Measurements from ENCODE around the gene SLFN14. TPM values are rescaled to one million over a fixed set of nuclear protein-coding genes. Genes with fewer than 3 reads are reported as not detected.
"Not testable (repeated sequence)": the region's sequence is repeated elsewhere in the genome, so short reads cannot be mapped to it uniquely, and the experiment has no call there.

SLFN14 gene
- total RNA-seq, 1 experiment from 2014 or later = not detected

- DNase-seq (ENCODE audit: low read depth, low spot score) = no peak
- in situ Hi-C loops (cut with HindIII; ENCODE audit: low pct_unique_long_range_greater_than_20kb, low sequenced_read_pairs) = no loop called here
Observed at GRCh38 chr17:35569405-35569804, 8.8 kb upstream of the SLFN14 start.

GRCh38 chr17:35568561-35568960 is 7.9 kb upstream of the SLFN14 start:
- in situ Hi-C loops (cut with HindIII; ENCODE audit: low pct_unique_long_range_greater_than_20kb, low sequenced_read_pairs) = no loop called here
- DNase-seq (ENCODE audit: low read depth, low spot score) = peak; percentile 63

- in situ Hi-C loops (cut with HindIII; ENCODE audit: low pct_unique_long_range_greater_than_20kb, low sequenced_read_pairs) = no loop called here
- no peak for DNase-seq (ENCODE audit: low read depth, low spot score)
Observed at GRCh38 chr17:35566968-35567367, 6.3 kb upstream of the SLFN14 start.

- DNase-seq (ENCODE audit: low read depth, low spot score); in situ Hi-C loops (cut with HindIII; ENCODE audit: low pct_unique_long_range_greater_than_20kb, low sequenced_read_pairs): not testable (repeated sequence)
Observed at GRCh38 chr17:35563181-35563580, 2.6 kb upstream of the SLFN14 start.

GRCh38 chr17:35559495-35560210 is 966 bp downstream of the SLFN14 start:
- in situ Hi-C loops (cut with HindIII; ENCODE audit: low pct_unique_long_range_greater_than_20kb, low sequenced_read_pairs) = no loop called here

GRCh38 chr17:35557353-35557752 is 3.3 kb downstream of the SLFN14 start:
- in situ Hi-C loops (cut with HindIII; ENCODE audit: low pct_unique_long_range_greater_than_20kb, low sequenced_read_pairs) = no loop called here

More at GRCh38 chr17:35559495-35560210, 966 bp downstream of the SLFN14 start:
- no peak for DNase-seq (ENCODE audit: low read depth, low spot score)

GRCh38 chr17:35555691-35556090 is 4.9 kb downstream of the SLFN14 start:
- peak; percentile 31 for DNase-seq (ENCODE audit: low read depth, low spot score)
- in situ Hi-C loops (cut with HindIII; ENCODE audit: low pct_unique_long_range_greater_than_20kb, low sequenced_read_pairs) = no loop called here

More at GRCh38 chr17:35557353-35557752, 3.3 kb downstream of the SLFN14 start:
- DNase-seq (ENCODE audit: low read depth, low spot score) = no peak

GRCh38 chr17:35554668-35555067 is 6.0 kb downstream of the SLFN14 start:
- in situ Hi-C loops (cut with HindIII; ENCODE audit: low pct_unique_long_range_greater_than_20kb, low sequenced_read_pairs) = no loop called here
- DNase-seq (ENCODE audit: low read depth, low spot score) = no peak

GRCh38 chr17:35553310-35553709 is 7.3 kb downstream of the SLFN14 start:
- in situ Hi-C loops (cut with HindIII; ENCODE audit: low pct_unique_long_range_greater_than_20kb, low sequenced_read_pairs) = no loop called here
- no peak for DNase-seq (ENCODE audit: low read depth, low spot score)

- in situ Hi-C loops (cut with HindIII; ENCODE audit: low pct_unique_long_range_greater_than_20kb, low sequenced_read_pairs) = no loop called here
- no peak for DNase-seq (ENCODE audit: low read depth, low spot score)
Observed at GRCh38 chr17:35548978-35549377, 11.6 kb downstream of the SLFN14 start.

- DNase-seq (ENCODE audit: low read depth, low spot score) = no peak
- in situ Hi-C loops (cut with HindIII; ENCODE audit: low pct_unique_long_range_greater_than_20kb, low sequenced_read_pairs) = no loop called here
Observed at GRCh38 chr17:35548208-35548810, 12.3 kb downstream of the SLFN14 start.

- in situ Hi-C loops (cut with HindIII; ENCODE audit: low pct_unique_long_range_greater_than_20kb, low sequenced_read_pairs) = no loop called here
Observed at GRCh38 chr17:35546487-35546886, 14.1 kb downstream of the SLFN14 start.

GRCh38 chr17:35545150-35545549 is 15.5 kb downstream of the SLFN14 start:
- no peak for DNase-seq (ENCODE audit: low read depth, low spot score)
- in situ Hi-C loops (cut with HindIII; ENCODE audit: low pct_unique_long_range_greater_than_20kb, low sequenced_read_pairs) = no loop called here

More at GRCh38 chr17:35546487-35546886, 14.1 kb downstream of the SLFN14 start:
- no peak for DNase-seq (ENCODE audit: low read depth, low spot score)

GRCh38 chr17:35543856-35544255 is 16.8 kb downstream of the SLFN14 start:
- DNase-seq (ENCODE audit: low read depth, low spot score) = no peak
- in situ Hi-C loops (cut with HindIII; ENCODE audit: low pct_unique_long_range_greater_than_20kb, low sequenced_read_pairs) = no loop called here

GRCh38 chr17:35542990-35543389 is 17.6 kb downstream of the SLFN14 start:
- in situ Hi-C loops (cut with HindIII; ENCODE audit: low pct_unique_long_range_greater_than_20kb, low sequenced_read_pairs) = no loop called here
- DNase-seq (ENCODE audit: low read depth, low spot score) = no peak

GRCh38 chr17:35541434-35541833 is 19.2 kb downstream of the SLFN14 start:
- DNase-seq (ENCODE audit: low read depth, low spot score) = no peak
- in situ Hi-C loops (cut with HindIII; ENCODE audit: low pct_unique_long_range_greater_than_20kb, low sequenced_read_pairs) = no loop called here

- in situ Hi-C loops (cut with HindIII; ENCODE audit: low pct_unique_long_range_greater_than_20kb, low sequenced_read_pairs) = no loop called here
- no peak for DNase-seq (ENCODE audit: low read depth, low spot score)
Observed at GRCh38 chr17:35540589-35541404, 19.8 kb downstream of the SLFN14 start.

- in situ Hi-C loops (cut with HindIII; ENCODE audit: low pct_unique_long_range_greater_than_20kb, low sequenced_read_pairs) = loop anchor here (10.0 kb wide), 1 partner anchor 225 kb away; no protein-coding TSS in a partner anchor
- no peak for DNase-seq (ENCODE audit: low read depth, low spot score)
Observed at GRCh38 chr17:35539659-35540026, 21.0 kb downstream of the SLFN14 start.

All from SK-MEL-5 (cell line).